Measurements from ENCODE around the gene FGF8.

GRCh38 chr10:101763141-101763846 is 12.6 kb downstream of the FGF8 start:
- TF ChIP-seq MAZ (IDR thresholded peaks at IDR 0.05; ENCODE audit: borderline replicate concordance, low read depth, low read length) (no peak), POLR2A (IDR thresholded peaks at IDR 0.05; ENCODE audit: low read depth, low read length) (no peak), CTCF (conservative IDR thresholded peaks at IDR 0.05; ENCODE audit: low read depth, low read length) (no peak), MXI1 (IDR thresholded peaks at IDR 0.05; ENCODE audit: borderline replicate concordance, low read depth, low read length) (no peak), MAFK (IDR thresholded peaks at IDR 0.05; ENCODE audit: low read depth, low read length) (no peak)
